ENCODE data around the gene CLCN4.

DNA sequence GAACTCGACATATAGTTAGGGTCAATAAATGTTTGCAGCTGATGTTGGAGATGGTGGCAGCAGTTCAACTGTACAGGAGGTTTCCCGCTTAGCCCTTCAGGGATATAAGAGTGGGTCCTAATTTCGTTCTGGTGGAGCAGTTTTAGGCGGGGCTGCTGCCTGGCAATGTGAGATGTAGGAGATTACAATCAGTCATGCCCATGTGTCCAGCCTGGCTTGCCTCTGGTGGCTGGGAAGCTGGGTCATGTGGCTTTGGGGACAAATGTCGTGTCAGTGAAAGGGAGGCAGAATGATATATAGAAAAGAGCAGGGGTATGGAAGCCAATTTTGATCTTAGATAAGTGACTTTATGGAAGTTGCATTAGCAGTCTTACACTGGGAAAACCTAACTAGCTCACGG is 129.4 kb downstream of the CLCN4 start:
- TF ChIP-seq, protein P1, sequence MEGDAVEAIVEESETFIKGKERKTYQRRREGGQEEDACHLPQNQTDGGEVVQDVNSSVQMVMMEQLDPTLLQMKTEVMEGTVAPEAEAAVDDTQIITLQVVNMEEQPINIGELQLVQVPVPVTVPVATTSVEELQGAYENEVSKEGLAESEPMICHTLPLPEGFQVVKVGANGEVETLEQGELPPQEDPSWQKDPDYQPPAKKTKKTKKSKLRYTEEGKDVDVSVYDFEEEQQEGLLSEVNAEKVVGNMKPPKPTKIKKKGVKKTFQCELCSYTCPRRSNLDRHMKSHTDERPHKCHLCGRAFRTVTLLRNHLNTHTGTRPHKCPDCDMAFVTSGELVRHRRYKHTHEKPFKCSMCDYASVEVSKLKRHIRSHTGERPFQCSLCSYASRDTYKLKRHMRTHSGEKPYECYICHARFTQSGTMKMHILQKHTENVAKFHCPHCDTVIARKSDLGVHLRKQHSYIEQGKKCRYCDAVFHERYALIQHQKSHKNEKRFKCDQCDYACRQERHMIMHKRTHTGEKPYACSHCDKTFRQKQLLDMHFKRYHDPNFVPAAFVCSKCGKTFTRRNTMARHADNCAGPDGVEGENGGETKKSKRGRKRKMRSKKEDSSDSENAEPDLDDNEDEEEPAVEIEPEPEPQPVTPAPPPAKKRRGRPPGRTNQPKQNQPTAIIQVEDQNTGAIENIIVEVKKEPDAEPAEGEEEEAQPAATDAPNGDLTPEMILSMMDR (IDR thresholded peaks at IDR 0.05; ENCODE audit: low read depth, low read length): no peak
- no peak for TF ChIP-seq POLR2A (IDR thresholded peaks at IDR 0.05; ENCODE audit: extremely low read depth, insufficient read length)
